GM21390 (cell line): ENCODE measurements around the gene KRTAP12-3.
"Not testable (repeated sequence)": the region's sequence is repeated elsewhere in the genome, so short reads cannot be mapped to it uniquely, and the experiment has no call there.

Experiments used
- ATAC-seq: cut with Tn5 transposase; IDR thresholded peaks from one replicate; pipeline ENCODE4 v1.9.1; 2021; ENCODE audit not compliant: unreplicated experiment

Gene KRTAP12-3

GRCh38 chr21:44657635-44658540 lies at the start of gene KRTAP12-3:
Gene KRTAP12-3 (plus strand): TSS chr21:44657932. CDS start chr21:44657980, 48 bp downstream.
- ATAC-seq: no peak

- ATAC-seq: no peak
Observed at GRCh38 chr21:44609193-44609592, 48.5 kb upstream of the KRTAP12-3 start.

- not testable (repeated sequence) for ATAC-seq
Observed at GRCh38 chr21:44610157-44610843, 47.4 kb upstream of the KRTAP12-3 start.

DNA sequence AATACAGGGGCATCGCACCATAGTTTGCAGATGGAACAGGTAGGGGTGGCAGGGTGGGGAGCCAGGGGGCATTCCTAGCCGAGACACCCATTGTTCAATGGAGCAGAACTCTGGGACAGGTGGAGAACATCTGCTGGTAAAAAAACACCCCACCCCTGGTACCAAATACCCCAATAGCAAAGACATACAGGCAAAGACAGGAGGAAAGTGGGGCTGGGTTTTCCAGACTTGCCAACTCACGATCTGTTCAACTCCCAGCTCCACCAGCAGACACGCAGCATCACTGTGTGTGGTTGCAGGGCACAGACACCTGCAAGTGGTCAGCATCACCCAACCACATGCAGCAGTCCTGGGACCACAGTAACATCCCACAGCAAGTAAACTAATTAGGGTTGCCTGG lies 46.2 kb upstream of the KRTAP12-3 start:
- ATAC-seq: no peak

GRCh38 chr21:44612029-44612486 lies 45.7 kb upstream of the KRTAP12-3 start, which contains the start of gene KRTAP10-8:
Gene KRTAP10-8 (plus strand): TSS chr21:44612079. CDS start chr21:44612101, 22 bp downstream.
- ATAC-seq: no peak

DNA sequence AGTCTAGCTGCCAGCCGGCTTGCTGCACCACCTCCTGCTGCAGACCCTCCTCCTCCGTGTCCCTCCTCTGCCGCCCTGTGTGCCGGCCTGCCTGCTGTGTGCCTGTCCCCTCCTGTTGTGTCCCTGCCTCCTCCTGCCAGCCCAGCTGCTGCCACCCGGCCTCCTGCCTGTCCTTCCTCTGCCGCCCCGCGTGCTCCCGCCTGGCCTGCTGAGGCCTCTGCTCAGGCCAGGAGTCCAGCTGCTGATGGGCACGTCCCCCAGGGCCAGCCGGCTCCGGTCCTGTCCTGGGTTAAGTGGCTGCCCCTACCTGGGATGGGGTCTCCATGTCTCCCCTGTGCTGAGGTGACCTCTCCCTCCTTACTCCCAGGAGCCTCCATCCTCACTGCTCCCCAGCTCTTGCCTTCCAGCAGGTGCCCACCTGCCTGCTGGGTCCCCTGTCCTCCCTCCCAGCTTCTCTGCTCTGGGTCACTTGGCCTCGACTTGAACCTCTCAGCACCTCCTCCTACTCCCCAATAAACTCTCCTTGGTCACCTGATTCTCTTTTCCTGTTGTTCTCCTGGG lies 45.0 kb upstream of the KRTAP12-3 start:
- no peak for ATAC-seq

- no peak for ATAC-seq
Observed at GRCh38 chr21:44613386-44614155, 44.2 kb upstream of the KRTAP12-3 start.

DNA sequence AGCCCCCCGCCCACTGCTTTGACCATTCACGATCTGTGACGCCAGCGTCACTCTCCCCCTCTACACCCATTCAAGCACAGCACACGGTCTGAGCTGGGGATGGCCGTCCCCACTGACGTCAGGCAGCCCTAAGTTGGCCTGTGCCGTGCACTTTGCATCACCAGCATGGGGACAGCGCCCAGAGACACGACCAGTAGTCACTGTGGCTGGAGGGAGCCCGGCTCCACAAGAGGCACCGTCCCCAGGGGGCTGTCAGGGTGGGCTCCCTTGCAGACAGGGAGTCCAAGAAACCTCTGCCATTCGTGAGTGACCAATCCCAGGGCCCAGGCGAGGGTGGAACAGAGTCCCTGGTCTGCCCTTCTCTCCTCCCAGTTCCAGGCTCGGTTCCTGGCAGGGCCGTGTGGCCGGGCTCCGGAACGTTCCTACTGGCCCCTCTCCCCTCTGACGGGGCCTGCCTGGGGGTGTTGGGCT lies 43.5 kb upstream of the KRTAP12-3 start:
- ATAC-seq: no peak

GRCh38 chr21:44614961-44615391 lies 42.8 kb upstream of the KRTAP12-3 start:
- no peak for ATAC-seq

GRCh38 chr21:44615466-44615865 lies 42.3 kb upstream of the KRTAP12-3 start:
- ATAC-seq: no peak

GRCh38 chr21:44615911-44616590 lies 41.7 kb upstream of the KRTAP12-3 start:
- no peak for ATAC-seq

GRCh38 chr21:44616591-44616926 lies 41.2 kb upstream of the KRTAP12-3 start:
- ATAC-seq: no peak

GRCh38 chr21:44617071-44617501 lies 40.6 kb upstream of the KRTAP12-3 start:
- ATAC-seq: no peak

GRCh38 chr21:44618504-44618903 lies 39.2 kb upstream of the KRTAP12-3 start:
- no peak for ATAC-seq

DNA sequence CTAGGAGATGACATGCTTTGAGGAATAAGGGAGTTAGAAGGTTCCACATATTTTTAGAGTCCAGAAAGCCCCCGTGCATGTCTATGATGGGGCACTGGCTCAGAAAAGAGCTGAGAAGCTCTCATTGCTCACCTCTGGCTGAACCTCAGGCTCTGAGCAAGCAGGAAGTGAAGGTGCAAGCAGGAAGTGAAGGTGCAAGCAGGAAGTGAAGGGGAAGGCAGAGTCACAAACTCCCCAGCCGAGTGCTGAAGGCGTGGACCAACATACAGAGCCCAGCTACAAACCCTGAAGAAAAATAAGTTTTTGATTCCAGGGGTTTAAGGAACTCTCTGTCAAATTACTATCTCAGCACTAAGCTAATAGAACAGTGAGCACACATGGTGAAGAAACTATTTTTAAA lies 38.8 kb upstream of the KRTAP12-3 start:
- ATAC-seq: no peak

GRCh38 chr21:44619886-44620285 lies 37.8 kb upstream of the KRTAP12-3 start:
- ATAC-seq: no peak

DNA sequence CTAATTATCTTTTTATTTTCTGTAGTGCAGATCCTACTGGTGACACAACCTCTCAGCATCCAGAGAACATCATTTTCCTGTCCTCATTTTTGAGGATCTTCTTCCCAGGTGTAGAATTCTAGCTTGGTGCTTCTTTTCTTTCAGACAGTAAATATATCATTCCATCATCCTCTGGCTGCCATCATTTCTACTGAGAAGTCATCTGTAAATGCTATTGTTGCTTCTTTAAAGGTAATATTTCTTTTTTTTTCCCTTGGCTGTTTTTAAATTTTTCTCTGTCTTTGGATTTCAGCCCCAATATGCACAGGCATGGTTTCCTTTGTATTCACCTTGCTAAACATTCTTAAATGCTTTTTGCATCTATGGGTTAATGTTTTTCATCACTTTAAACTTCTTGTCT lies 34.2 kb upstream of the KRTAP12-3 start:
- no peak for ATAC-seq

- no peak for ATAC-seq
Observed at GRCh38 chr21:44625756-44626155, 32.0 kb upstream of the KRTAP12-3 start.

DNA sequence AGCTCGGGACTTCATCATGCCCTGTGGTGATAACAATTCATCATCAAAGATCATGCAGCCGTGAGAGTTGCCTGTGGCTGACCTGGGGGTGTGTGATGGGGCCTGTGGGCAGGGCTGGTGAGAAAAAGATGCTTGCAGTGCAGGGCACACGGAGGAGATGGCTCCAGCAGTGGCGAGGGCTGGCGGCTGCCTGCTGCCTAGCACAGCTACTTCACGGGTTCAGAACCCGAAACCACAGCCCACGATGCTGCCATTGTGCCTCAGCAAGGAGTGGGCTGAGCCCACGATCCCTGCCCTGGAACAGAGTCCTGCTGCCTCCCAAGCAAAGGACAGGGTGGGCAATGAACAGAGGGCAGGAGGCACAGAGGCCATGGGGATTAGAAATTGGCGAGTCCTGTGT lies 31.5 kb upstream of the KRTAP12-3 start:
- ATAC-seq: no peak

- ATAC-seq: no peak
Observed at GRCh38 chr21:44626673-44627143, 31.0 kb upstream of the KRTAP12-3 start, which contains the start of gene KRTAP10-9. Gene KRTAP10-9 (plus strand): TSS chr21:44627093. CDS start chr21:44627172, 79 bp downstream.
